RPMI8226 (cell line): ENCODE measurements around the gene PIEZO1.
"Not testable (repeated sequence)": the region's sequence is repeated elsewhere in the genome, so short reads cannot be mapped to it uniquely, and the experiment has no call there.

Experiments
- DNase-seq: peaks from one replicate; pipeline ENCODE4 v3.0.0-alpha.2; 2015

Gene PIEZO1

DNA sequence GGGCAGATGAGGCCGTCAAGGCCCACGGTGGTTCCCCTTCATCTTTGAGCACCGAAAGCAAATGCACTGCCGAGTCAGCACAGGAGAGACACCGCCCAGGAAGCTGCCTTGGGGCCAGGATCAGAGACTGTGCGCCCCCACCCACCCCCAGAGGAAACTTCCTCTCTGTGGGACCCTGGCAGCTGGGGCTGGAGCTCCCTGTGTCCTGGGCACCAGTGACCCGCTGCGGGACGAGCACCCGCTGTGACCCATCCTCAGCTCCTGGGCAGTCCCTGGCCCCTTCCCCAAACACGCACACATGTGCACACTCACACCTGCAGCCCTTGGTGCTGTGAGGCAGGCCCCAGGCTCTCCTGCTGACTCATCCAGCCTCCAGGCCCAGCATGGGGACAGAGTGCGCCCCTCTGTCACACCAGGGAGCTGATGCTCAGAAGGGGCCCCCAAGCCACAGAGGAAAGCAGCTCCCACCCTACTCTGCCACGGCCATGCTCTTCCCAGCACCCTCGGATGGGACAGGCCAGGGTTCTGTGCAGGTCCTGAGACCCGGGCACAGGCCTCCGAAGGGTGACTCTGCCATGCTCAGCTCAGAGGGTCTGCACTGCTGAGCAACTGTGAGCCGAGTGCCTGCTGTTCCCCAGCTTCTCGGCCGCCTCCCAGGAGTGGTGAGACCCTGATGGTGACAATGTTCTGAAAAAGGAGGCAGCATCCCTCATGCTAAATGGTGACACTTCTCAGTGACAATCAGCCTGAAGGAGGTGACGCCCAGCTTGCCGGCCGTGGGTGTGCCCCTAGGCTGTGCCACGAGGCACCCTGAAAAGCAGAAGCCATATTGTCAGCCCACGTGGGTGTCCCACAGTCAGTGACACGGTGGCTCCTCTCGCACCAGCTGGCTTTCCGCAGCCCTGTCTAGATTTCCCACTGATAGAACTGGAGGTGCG, 3.6 kb downstream of the PIEZO1 start:
- peak; percentile 83 for DNase-seq

DNA sequence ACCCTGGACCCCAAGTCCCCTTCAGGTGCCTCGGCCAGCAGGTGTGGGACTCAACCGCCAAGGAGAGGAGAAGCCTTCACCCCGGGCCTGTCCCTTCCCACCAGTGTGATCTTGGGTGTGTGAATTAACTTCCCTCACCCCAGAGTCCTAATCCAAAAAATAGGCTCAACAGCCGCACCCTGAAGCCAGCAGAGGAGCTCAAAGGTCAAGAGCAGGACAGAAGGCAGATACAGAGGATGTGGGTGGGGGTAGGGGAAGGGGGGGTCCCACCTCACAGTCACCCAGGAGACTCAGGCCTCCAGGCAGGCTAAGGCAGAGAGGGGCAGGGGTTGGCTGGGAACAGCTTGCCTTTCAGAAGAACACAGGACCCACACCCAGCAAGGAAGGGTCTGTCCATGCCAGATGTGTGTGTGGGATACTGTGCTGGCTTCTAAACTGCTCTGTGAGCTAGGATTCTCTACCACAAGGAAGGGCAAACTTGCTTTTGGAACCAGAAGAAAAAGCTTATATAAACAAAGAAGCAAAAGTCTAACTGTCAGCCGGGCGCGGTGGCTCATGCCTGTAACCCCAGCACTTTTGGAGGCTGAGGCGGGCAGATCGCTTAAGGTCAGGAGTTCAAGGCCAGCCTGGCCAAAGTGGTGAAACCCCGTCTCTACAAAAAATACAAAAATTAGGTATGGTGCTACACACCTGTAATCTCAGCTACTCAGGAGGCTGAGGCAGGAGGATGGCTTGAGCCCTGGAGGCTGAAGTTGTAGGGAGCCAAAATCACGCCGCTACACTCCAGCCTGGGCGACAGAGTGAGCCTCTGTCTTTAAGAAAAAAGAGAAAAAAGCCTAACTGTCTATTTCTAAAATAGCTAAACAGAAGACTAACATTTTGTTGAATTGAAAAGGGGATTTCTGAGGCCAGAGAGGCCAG, 4.6 kb downstream of the PIEZO1 start:
- DNase-seq = peak; percentile 21

DNA sequence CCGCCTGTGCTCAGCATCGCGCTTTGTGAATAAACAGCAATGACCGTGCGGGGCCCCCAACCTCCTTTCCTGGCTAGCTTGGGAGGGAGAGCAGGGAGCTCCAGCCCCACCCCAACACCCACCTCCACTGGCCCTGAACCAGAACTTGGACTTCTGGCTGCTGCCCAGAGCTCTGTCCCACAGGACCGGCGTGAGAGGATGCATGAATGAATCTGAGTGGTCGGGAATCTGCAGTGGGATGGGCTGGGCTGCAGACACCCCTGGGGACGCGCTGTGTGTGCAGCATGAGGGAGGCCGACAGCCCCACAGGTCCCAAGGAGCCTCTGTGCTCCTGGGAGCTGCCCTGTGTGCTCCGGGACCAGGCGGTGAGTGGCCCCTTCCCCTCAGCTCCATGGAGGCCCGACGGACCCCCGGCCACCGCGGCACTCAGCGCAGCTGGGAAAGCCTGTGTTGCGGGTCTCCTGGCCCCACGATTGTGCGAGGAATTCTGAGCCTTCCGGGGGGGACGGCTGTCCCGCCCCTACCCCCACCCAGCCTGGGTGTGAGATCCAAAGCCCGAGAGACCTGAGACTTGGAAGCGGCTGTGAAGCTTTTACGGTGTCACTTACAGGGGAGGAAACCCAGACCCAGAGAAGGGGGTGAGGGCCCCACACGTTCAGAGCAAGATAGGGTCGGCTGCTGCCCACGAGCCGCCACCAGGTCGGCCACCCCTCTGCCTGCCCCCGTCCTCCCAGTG, 5.4 kb downstream of the PIEZO1 start:
- no peak for DNase-seq

DNA sequence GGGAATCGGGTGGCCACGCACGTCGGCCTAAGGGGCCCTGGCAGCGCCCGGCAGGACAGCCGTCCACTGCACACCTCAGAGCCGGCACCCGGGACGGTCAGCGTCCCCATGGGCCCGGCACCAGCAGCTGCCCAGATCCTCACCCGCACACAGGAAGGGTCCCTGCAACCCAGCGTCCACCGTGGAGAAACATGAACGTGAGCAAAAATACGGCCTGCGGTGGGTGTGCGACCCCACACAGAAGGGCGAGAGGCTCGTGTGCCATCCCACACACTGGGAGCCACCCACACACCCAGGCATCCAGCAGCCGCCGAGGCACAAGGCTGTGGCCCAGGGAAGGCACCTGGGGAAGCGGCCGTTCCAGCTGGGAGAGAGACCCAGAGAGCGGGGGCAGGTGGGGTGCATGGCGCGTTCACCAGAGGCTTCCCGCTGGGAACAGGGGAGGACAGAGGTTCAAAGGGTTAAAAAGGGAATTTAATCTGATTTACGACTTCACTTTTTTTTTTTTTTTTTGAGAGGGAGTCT, 6.4 kb downstream of the PIEZO1 start:
- DNase-seq = no peak

DNA sequence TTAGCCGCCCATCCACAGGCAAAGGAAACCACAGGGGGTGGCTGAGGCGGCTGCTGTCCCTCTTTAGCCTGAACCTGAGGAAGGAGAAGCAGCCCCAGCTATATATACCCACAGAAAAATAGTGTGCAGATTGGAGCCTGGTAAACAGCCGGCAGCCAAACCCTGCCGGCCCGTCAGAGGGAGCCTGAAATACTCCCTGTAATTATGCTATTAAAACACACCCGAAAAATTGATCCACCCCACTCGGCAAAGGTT, 6.8 kb downstream of the PIEZO1 start:
- no peak for DNase-seq

DNA sequence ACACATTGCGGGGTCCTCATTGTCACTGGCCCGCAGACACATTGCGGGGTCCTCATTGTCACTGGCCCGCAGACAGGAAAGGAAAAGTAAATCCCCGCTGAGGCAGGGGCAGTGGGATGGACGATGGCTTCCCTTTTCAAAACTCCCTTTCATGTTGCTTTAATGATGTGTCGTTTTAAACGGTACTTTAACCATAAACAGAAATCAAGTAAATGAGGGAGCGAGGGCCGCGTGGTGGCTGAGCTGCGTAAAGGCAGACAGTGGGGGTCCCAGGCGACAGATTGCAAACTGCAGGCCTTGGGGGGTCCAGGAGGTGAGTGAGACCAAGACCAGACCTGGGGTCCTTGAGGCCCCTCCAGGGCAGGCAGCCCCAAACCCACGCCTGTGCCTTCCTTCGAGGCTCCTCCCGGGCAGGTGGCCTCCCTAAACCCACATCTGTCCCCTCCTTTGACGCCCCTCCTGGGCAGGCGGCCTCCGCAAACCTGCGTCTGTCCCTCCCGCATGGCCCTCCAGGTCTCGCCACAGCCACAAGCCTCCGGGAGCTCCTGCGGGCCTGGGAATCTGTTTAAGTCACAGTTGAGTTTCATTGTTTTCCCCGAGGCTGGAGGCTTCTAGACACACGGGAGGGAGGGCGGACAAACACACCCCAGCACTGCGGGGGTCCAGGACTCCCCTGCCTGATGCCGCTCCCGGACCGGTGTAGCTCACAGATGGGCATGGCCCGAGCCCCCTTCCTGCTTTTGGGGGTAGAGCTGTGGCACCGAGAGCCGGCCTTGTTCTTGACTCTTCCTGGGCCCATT, 7.3 kb downstream of the PIEZO1 start:
- no peak for DNase-seq

DNA sequence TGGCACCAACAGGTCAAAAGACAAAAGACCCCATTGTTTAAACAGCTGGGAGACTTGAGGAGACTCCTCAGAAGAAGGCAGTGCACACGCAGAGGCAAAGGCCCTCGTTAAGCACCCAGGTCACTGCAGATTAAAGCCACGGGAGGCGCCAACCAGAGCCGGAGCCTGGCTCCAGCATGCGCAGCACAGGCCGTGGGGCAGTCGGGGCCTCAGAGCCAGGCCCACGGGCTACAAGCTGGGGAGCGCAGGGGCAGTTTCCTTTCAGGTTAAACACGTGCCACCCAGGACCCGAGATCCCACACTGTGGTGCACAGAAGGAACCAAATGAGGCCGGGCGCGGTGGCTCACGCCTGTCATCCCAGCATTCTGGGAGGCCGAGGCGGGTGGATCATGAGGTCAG, 9.2 kb downstream of the PIEZO1 start:
- no peak for DNase-seq

DNA sequence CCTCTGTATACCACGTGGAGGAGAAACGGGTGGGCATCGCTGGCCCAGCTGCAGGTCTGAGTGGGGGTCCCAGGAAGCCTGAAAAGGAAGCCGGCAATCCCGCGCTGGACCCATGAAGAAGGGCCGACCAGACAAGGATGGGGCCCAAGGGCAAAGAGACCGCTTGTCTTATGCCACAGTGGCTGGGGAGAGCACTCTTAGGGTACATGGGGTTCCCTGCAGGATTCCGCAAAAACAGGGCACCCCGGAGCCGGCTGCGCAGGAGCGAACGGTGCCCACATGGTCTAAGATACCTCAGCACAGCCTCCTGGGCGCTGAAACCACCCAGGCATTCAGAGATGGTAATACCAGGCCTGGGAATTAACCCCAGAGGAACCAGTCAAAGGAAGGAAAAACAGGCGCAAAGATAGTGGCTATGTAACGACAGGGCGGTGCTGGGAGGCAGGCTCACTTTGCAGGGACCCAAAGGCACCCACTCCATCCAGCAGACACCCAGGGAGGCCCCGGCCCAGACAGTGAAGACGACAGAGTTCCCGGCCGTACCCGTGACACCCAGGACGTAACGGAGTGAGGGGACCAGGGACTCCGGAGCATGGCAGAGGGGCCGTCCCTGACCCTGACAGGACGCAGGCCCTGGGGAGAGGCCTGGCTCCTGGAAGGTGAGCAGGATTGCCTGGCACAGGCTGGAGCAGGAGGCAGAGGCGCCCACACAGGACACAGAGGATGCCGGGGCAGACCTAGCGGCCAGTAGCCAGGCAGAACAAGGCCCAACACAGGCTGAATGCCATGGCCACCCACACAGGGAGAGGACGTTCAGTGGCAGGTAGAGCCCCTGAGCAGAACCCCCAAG, 10.3 kb downstream of the PIEZO1 start:
- no peak for DNase-seq

DNA sequence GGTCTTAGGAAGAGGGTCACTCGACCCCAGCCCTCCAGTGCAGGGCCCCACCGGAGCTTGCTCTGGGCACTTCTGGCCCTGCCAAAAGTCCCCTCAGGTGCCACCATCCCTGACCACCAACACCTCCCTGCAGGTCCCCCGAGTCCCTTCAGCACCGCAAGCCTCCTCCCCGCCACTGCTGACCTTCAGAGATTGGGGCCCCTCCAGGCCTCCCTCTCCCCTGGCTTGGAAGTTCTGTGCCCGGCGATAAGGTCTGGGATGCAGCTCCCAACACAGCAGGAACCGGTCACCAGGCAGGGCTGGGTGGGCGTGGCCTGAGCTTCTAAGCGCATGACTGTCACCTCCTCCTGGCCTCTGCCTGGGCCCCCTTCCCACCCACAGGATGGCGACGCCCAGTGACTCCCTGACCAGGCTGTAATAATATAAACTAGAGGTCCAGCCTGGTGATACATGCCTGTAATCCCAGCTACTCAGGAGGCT, 11.2 kb downstream of the PIEZO1 start:
- DNase-seq = no peak

DNA sequence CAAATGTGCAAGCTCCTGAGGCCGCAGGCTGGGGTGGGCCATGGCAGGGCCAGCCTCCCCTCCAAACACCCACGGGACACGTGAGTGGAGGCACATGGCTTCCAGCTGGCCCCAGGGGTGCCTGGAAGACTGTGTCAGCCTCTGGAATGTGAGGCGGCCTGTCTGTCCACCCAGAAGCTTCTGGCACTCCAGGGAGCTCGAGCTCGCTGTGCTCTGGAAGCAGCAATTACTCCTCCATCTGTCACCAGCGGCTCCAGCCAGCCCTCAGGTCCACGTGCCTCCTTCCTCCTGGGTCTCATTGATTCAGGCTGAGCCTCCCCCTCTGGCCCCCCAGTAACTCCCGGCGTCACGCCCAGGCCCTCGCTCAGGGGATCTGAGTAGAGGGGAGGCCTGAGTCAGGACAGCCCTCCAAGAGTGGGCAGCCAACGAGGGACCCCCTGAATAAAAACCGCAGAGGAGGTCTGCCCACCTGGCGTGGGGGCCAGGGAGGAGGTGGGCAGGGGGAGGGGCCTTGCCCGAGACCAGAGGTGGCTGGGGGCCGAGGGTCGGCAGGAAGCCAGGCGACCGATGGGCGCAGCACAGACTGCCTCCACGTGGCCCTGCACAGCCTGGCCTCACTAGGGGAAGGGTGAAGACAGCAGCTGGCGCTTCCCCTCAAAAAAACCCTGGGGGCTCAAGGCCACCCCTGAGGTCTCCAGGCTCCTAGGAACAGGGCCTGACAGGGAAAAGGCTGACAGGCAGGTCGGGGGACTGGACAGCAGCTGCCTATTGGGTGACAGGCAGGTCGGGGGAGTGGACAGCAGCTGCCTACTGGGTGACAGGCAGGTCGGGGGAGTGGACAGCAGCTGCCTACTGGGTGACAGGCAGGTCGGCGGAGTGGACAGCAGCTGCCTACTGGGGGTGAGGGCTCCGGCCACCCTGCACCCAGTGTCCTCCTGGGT, 11.9 kb downstream of the PIEZO1 start:
- no peak for DNase-seq

DNA sequence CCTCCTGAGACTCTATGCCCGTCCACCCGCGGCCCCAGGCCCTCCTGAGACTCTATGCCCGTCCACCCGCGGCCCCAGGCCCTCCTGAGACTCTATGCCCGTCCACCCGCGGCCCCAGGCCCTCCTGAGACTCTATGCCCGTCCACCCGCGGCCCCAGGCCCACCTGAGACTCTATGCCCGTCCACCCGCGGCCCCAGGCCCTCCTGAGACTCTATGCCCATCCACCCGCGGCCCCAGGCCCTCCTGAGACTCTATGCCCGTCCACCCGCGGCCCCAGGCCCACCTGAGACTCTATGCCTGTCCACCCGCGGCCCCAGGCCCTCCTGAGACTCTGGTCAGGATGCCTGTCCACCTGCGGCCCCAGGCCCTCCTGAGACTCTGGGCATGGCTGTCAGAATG, 13.2 kb downstream of the PIEZO1 start:
- DNase-seq = not testable (repeated sequence)

DNA sequence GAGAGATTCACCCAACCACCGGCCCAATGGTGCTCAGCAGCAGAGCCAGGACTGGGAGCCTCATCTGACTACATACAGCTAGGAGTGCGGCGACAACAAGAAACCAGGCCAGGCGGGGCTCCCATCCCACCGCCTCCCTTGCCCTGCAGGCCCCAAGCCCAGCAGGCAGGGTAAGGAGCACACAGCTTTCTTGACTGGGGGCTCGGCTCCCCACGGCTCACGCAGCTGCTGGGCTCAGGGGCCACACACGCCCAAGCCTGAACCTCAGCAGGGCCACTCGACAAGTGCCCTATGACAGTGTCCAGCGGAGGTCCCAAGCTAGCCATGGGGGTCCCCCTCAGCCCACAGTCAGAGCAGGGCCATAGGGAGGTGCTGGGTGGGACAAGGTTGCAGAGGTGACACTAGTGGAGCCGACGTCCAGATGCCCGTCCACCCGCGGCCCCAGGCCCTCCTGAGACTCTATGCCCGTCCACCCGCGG, 13.7 kb downstream of the PIEZO1 start:
- no peak for DNase-seq

DNA sequence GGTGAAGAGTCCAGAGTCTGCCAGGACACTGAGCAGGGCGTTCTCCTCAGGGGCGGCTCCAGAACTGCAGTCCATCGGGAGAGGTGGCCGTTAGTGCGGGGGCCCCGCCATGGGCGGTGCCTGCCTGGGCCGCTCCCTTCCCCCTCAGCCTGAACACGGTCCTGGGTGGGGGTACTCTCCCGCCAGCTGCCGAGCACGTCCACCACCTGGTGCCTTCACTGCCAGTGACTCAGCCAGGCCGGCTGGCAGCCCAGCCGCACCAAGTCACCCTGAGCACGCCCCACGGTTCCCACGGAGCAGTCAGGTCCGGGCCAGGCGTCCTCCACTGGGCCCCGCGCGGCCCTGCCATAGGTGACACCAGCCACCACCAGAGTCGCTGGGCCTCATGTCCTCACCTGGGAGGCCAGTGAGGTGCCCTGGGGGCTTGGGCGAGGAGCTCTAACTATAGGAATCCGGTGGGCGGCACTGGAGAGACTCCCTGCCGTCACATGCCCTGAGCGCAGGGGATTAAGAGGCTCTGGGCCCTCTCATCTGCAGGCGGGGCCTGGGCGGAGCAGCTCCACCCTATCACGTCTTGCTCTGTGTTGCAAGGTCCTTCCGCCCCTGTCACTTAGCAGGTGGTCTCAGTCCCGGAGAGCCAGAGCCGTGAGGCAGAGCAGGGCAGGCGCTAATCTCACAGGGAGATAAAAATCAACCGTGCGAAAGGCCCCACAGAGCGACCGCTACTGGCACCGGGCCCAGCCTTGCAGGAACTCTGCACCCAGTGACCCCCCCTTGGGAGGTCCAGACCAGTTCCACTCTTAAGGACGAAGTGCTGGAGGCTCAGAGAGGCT, 14.3 kb downstream of the PIEZO1 start:
- no peak for DNase-seq

DNA sequence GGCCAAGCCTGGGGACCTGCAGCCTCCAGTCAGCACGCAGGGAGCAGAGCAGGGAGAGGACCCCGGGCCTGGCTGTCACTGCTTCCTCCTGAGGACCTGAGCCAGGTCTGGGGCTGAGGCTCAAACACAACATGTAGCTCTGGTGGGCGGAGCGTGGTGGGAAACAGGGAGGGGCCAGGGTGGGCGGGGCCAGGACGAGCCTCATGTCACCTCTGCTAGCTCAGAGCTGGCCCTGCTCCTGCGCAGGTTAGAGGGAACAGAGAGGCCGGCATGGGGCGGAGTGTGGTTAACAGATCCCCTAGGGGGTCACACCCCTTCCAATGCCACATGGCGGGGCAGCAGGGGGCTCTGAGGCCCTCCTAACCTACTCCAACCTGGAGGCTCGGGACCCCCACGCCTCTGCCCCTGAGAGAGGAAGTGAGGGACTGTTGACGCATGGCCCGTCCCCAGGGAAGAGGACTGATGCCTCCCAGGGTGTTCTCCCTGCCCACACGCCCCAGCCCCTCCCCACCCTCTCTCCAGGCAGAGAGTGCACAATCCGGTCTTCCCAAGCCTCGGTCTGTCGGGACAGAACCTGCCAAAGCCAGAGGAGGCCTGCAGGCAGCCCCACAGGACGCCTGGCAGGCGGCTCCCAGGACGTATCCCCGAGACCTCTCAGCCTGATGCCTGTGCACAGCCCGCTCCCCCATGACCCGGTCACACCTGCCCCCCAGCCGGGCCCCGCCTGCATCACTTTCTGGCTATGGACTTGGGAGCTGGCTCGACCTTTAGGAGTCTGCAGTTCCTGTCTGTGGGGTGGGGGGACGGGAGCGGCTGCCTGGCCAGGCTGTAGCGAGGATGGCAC, 15.2 kb downstream of the PIEZO1 start:
- no peak for DNase-seq

DNA sequence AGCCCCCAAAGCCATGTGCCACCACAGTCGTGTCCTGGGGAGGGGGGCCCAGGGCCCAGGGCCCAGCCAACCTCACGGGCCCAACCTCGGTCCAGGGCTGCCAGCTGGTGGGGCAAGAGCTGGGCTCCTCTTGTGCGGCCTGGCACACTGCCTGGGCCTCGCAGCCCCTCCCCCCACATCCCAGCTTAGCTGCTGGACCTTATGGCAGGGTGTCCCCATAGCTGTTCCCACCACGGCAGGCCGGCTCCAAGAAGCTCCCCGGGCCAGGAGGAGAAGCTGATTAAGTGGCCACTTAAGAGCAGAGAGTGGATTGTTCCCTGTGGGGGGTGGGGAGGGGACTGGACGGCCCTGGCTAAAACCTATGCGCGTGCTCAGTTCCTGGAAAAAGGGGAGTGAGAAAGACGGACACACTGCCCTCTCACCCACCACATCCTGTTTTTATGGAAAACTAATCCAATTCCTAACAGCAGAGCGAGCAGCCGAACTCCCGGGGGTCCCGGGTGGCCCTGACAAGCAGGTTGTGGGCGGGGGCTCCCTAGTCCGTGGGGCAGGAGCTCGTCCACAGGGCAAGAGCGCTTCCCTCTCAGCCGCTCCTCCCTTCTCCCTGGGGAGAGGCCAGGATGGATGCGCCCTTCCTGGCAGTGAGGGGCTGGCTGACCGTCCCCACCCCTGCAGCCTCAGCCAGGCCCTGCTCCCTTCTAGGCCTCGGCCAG, 16.8 kb downstream of the PIEZO1 start:
- no peak for DNase-seq

DNA sequence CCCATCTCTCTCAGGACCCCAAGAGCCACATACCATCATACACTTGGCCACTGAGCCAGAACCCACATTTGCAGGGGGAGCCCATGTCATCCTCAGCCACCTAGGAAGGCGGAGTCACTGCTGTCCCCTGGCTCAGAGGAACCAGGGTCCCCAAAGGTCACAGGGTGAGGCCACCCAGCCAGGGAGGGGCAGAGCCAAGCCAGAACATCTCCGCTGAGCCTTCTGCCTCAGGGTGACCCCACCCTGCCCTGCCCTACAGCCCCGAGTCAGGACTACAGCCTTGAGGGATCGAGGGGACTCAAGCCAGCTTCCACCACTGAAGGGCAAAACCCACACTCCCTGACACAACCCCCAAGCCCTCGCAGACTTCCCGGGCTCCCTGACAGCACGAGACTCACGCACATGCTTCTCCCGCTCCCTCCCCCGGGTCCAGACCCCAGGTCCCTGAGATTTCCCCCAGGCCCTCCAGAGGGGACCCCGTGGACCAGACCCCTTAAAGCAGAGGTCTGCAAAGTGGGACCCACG, 17.4 kb downstream of the PIEZO1 start:
- no peak for DNase-seq

DNA sequence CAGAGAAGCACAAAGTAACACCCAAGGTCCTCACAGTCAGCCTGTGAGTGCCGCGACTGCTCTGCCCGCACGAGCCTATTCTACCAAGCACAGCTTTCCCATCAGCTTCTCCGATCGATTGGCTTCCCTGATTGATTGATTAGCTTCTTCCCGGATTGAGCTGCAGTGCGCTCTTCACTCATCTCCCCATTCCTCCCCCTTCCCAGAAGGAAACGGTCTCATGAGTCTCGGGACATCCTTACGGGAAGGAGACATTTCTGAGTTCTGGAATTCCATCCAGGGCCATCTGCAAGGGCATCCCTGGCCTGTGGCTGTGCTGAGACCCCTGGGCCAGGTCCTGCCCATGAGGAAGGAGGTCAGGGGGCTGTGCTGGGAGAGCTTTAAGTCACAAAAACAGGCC, 18.0 kb downstream of the PIEZO1 start:
- DNase-seq = no peak
